Keratinocyte (primary cell): ENCODE results near the gene CAMK2D. TPM values are rescaled to one million over a fixed set of nuclear protein-coding genes. Genes with fewer than 3 reads are reported as not detected.

Experiments
- DNase-seq: peaks from one replicate; pipeline ENCODE4 v3.0.0-alpha.2; 2011; ENCODE audit warnings: low read depth, missing footprints, low spot score
- FAIRE-seq: peaks from 2 replicates; lab custom pipeline; 2011; peaks lifted over from hg19 to GRCh38; lab: Jason Lieb, UNC
- H2AFZ ChIP-seq: 2 replicates; pipeline ENCODE4 v1.6.0; 2012; ENCODE audit warnings: low read length, control low read depth, inconsistent platforms; ENCODE audit not compliant: control insufficient read depth
- H3K27ac ChIP-seq: 2 replicates; pipeline ENCODE4 v1.5.1; 2011; ENCODE audit warnings: low read length; ENCODE audit not compliant: control insufficient read depth, insufficient read depth
- H3K27me3 ChIP-seq: 3 replicates; pipeline ENCODE4 v1.6.0; 2011; ENCODE audit warnings: low read length; ENCODE audit not compliant: control insufficient read depth, insufficient read depth; ENCODE audit errors: extremely low read depth
- H3K36me3 ChIP-seq, 2 experiments: 2 replicates in 1 of 2; 3 replicates in 1 of 2; pipeline ENCODE4 v1.5.1; 2011; ENCODE audit warnings: low read length in 2 of 2, mild to moderate bottlenecking in 1 of 2; ENCODE audit not compliant: control insufficient read depth in 2 of 2, insufficient read depth in 2 of 2; ENCODE audit errors: extremely low read depth in 1 of 2
- H3K4me1 ChIP-seq: 3 replicates; pipeline ENCODE4 v1.5.1; 2011; ENCODE audit warnings: low read length; ENCODE audit not compliant: control insufficient read depth, insufficient read depth; ENCODE audit errors: extremely low read depth
- H3K4me2 ChIP-seq: 3 replicates; pipeline ENCODE4 v1.6.0; 2011; ENCODE audit warnings: low read depth, low read length; ENCODE audit not compliant: control insufficient read depth, insufficient read depth; ENCODE audit errors: extremely low read depth
- H3K4me3 ChIP-seq, 3 experiments: fragments of 200-600 bp in 1 of 3; sonication (generic) in 1 of 3; 2 replicates in 2 of 3; 3 replicates in 1 of 3; pipeline ENCODE4 v1.5.1; 2011 to 2016; ENCODE audit warnings: low read length in 3 of 3, mild to moderate bottlenecking in 3 of 3, control low read depth in 2 of 3, inconsistent platforms in 1 of 3, low read depth in 1 of 3, mixed read lengths in 1 of 3, mixed run types in 1 of 3, moderate library complexity in 1 of 3; ENCODE audit not compliant: control insufficient read depth in 2 of 3, insufficient read depth in 2 of 3; ENCODE audit errors: extremely low read depth in 1 of 3
- H3K79me2 ChIP-seq: 2 replicates; pipeline ENCODE4 v1.6.0; 2012; ENCODE audit warnings: low read length; ENCODE audit not compliant: control insufficient read depth, insufficient read depth
- H3K9ac ChIP-seq: 3 replicates; pipeline ENCODE4 v1.6.0; 2011; ENCODE audit warnings: low read length; ENCODE audit not compliant: control insufficient read depth, insufficient read depth; ENCODE audit errors: extremely low read depth
- H3K9me1 ChIP-seq: 3 replicates; pipeline ENCODE4 v1.6.0; 2011; ENCODE audit warnings: low read length; ENCODE audit not compliant: control insufficient read depth, insufficient read depth; ENCODE audit errors: extremely low read depth
- H3K9me3 ChIP-seq: 2 replicates; pipeline ENCODE4 v1.5.1; 2012; ENCODE audit warnings: low read depth, low read length; ENCODE audit not compliant: control insufficient read depth
- H4K20me1 ChIP-seq: 3 replicates; pipeline ENCODE4 v1.6.0; 2011; ENCODE audit warnings: low read length; ENCODE audit not compliant: control insufficient read depth, insufficient read depth; ENCODE audit errors: extremely low read depth
- EZH2 ChIP-seq: IDR thresholded peaks from one replicate; pipeline ENCODE4 v1.6.1; 2012; ENCODE audit warnings: inconsistent platforms, mild to moderate bottlenecking, low read length, moderate library complexity
- dilution Hi-C: fragments of 300-500 bp; cut with MboI; formaldehyde crosslinking; loops from one replicate; pipeline ENCODE4 v1.7.0; 2020; ENCODE audit warnings: low sequenced_read_pairs; ENCODE audit not compliant: extremely low pct_ligation_motif_present
- polyA plus RNA-seq, 5 experiments: library from polyadenylated mRNA; depleted of rRNA in 3 of 5; stranded (reverse) in 3 of 5; stranded (forward) in 1 of 5; unstranded in 1 of 5; fragments of >200 nt; gene quantifications; 1 replicate in 1 of 5; 2 replicates in 3 of 5; 3 replicates in 1 of 5; pipeline versions ENCODE4 v1.2.1 to v1.2.3, GENCODE V29; 2011 to 2012; ENCODE audit warnings: missing spikeins in 2 of 5, low read depth in 1 of 5, low replicate concordance in 1 of 5
- TF ChIP-seq, protein P1 (sequence below), 3 experiments: IDR thresholded peaks in 1 of 3; conservative IDR thresholded peaks in 1 of 3; optimal IDR thresholded peaks in 1 of 3; 2 replicates in 2 of 3; 3 replicates in 1 of 3; pipeline versions ENCODE3 to v1.5.1; 2011; ENCODE audit warnings: low read length in 3 of 3, mild to moderate bottlenecking in 3 of 3, moderate library complexity in 2 of 3, control low read depth in 1 of 3, inconsistent platforms in 1 of 3; ENCODE audit not compliant: insufficient read depth in 2 of 3; ENCODE audit errors: extremely low read depth in 1 of 3

Gene CAMK2D
- polyA plus RNA-seq, 1 donor (not counting 4 experiments of a cell fraction or from before 2014, with no cell fraction given) = 18.8 TPM

DNA sequence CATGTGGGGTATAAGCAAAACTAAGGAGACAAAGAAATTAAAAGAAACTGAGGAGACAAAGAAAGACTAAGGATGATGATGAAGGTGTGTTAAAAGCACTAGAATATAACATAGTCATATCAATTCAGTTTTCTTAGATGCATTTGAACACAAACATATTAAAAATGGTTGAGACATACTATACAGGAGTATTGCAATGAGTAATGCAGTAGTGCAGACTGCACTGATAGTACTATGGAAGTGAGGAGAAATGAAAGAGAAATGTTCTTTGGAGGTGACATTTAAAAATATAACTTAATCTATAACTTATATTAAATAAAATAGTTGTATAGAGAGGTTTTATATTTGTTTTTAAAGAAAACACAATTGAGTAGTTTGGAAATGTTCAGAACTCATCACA is 279.2 kb downstream of the CAMK2D start:
- Histone ChIP-seq H3K79me2 (no peaks in the 10 kb centered on the region), H3K9me1 (no peaks in the 10 kb centered on the region), H3K36me3 (no peaks in the 10 kb centered on the region), H3K4me2 (no peak overlapping the region), H3K27ac (no peak overlapping the region), H3K4me3 (no peak overlapping the region), H3K9ac (no peak overlapping the region), H3K27me3 (no peaks in the 10 kb centered on the region), H2AFZ (no peak overlapping the region), H3K9me3 (peaks cover 2% of the 10 kb centered on the region), H3K4me1 (no peaks in the 10 kb centered on the region), H4K20me1 (no peaks in the 10 kb centered on the region)
- dilution Hi-C loops = no loop called here
- DNase-seq = no peak
- TF ChIP-seq EZH2 = no peak
- TF ChIP-seq, protein P1, sequence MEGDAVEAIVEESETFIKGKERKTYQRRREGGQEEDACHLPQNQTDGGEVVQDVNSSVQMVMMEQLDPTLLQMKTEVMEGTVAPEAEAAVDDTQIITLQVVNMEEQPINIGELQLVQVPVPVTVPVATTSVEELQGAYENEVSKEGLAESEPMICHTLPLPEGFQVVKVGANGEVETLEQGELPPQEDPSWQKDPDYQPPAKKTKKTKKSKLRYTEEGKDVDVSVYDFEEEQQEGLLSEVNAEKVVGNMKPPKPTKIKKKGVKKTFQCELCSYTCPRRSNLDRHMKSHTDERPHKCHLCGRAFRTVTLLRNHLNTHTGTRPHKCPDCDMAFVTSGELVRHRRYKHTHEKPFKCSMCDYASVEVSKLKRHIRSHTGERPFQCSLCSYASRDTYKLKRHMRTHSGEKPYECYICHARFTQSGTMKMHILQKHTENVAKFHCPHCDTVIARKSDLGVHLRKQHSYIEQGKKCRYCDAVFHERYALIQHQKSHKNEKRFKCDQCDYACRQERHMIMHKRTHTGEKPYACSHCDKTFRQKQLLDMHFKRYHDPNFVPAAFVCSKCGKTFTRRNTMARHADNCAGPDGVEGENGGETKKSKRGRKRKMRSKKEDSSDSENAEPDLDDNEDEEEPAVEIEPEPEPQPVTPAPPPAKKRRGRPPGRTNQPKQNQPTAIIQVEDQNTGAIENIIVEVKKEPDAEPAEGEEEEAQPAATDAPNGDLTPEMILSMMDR (optimal IDR thresholded peaks at IDR 0.05 in 1 of 3, IDR thresholded peaks at IDR 0.05 in 1 of 3, conservative IDR thresholded peaks at IDR 0.05 in 1 of 3; ENCODE audit: extremely low read depth in 1 of 3, insufficient read depth in 2 of 3, low read length in 3 of 3) = no peak
- no peak for FAIRE-seq

DNA sequence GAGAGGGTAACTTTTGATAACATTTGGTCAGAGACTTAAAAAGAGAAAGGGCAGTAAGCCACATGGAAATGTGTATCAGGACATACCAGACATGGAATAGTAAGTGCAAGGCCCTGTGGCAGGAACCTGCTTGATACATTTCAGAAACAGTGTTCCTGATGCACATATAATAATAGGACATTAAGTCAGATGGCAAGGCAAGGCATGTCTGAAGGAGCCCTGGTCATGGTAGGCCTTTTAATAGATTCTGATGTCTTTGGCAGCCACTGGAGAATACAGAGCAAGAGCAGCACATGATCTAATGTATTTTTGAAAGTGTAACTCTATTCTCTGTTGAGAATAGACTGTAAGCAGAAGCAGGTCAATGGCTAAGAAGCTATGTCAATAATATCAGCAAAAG is 279.7 kb downstream of the CAMK2D start:
- no peak for FAIRE-seq
- H3K4me2 ChIP-seq = no peak overlapping the region

More for the DNA sequence above, 279.7 kb downstream of the CAMK2D start:
- Histone ChIP-seq H3K9ac (no peak overlapping the region), H3K27ac (no peak overlapping the region), H4K20me1 (no peaks in the 10 kb centered on the region), H3K4me3 (no peak overlapping the region), H3K27me3 (no peaks in the 10 kb centered on the region), H2AFZ (no peak overlapping the region), H3K36me3 (no peaks in the 10 kb centered on the region), H3K9me1 (no peaks in the 10 kb centered on the region), H3K9me3 (peaks cover 6% of the 10 kb centered on the region), H3K79me2 (no peaks in the 10 kb centered on the region), H3K4me1 (no peaks in the 10 kb centered on the region)
- dilution Hi-C loops = no loop called here
- DNase-seq = no peak
- TF ChIP-seq, protein P1 (optimal IDR thresholded peaks at IDR 0.05 in 1 of 3, IDR thresholded peaks at IDR 0.05 in 1 of 3, conservative IDR thresholded peaks at IDR 0.05 in 1 of 3; ENCODE audit: extremely low read depth in 1 of 3, insufficient read depth in 2 of 3, low read length in 3 of 3) = no peak
- TF ChIP-seq EZH2 = no peak
